HUDEP-2 (cell line): ENCODE data around the gene TRAF3IP3.

Experiments
- DNase-seq, 76 experiments: peaks; one replicate each; lab custom pipeline; 2025; ENCODE audit not compliant: unreplicated experiment in 76 of 76; lab: John Stamatoyannopoulos, UW

TRAF3IP3 gene

GRCh38 chr1:209822706-209823105 lies 66.9 kb downstream of the TRAF3IP3 start:
- DNase-seq = no peak

GRCh38 chr1:209823143-209824041 lies 67.5 kb downstream of the TRAF3IP3 start:
- DNase-seq = peak in 19 of 76 experiments; percentile 6 to 55 (median 16)

- DNase-seq = no peak
Measured at GRCh38 chr1:209825591-209826434, 70.0 kb downstream of the TRAF3IP3 start.

- DNase-seq = peak; percentile 57 to 95 (median 87)
Measured at GRCh38 chr1:209827384-209828262, 71.8 kb downstream of the TRAF3IP3 start, which contains the start of gene UTP25. Gene UTP25, plus strand, starts transcription at chr1:209827972. Its CDS starts 92 bp downstream, at chr1:209828064.

GRCh38 chr1:209829716-209830115 lies 73.9 kb downstream of the TRAF3IP3 start:
- DNase-seq = no peak

GRCh38 chr1:209830722-209831121 lies 74.9 kb downstream of the TRAF3IP3 start:
- no peak for DNase-seq

- DNase-seq = no peak
Measured at GRCh38 chr1:209831615-209832014, 75.8 kb downstream of the TRAF3IP3 start.
